GM12891 (cell line): Measurements from ENCODE around the gene PUS1.

Experiments
- PAX5 ChIP-seq: IDR thresholded peaks from 2 replicates; pipeline ENCODE4 v1.6.1; 2011; ENCODE audit warnings: low read length, moderate library complexity, mild to moderate bottlenecking; ENCODE audit not compliant: insufficient read depth, severe bottlenecking
- POLR2A ChIP-seq: IDR thresholded peaks from 2 replicates; pipeline ENCODE4 v1.6.1; 2011; ENCODE audit warnings: low read depth, low read length, control low read depth
- POLR2AphosphoS5 ChIP-seq: IDR thresholded peaks from 2 replicates; pipeline ENCODE4 v1.6.1; 2011; ENCODE audit warnings: low read depth, low read length, control low read depth
- POU2F2 ChIP-seq: IDR thresholded peaks from 2 replicates; pipeline ENCODE4 v1.6.1; 2011; ENCODE audit warnings: low read depth, mild to moderate bottlenecking, control low read depth, low read length, moderate library complexity
- TAF1 ChIP-seq: IDR thresholded peaks from 2 replicates; pipeline ENCODE4 v1.6.1; 2011; ENCODE audit warnings: low read depth, low read length, control low read depth

- TF ChIP-seq POLR2A = no peak
- TF ChIP-seq POLR2AphosphoS5 = no peak
- TF ChIP-seq TAF1 = no peak
- no peak for TF ChIP-seq POU2F2
- TF ChIP-seq PAX5 = no peak
Observed at GRCh38 chr12:131941116-131941986, 12.3 kb downstream of the PUS1 start.
